Kidney capillary endothelial cell (primary cell): ENCODE data around the gene PROP1.
"Not testable (repeated sequence)": the region's sequence is repeated elsewhere in the genome, so short reads cannot be mapped to it uniquely, and the experiment has no call there.

Experiments
- DNase-seq: peaks from one replicate; pipeline ENCODE4 v3.0.0-alpha.2; 2018; ENCODE audit warnings: low spot score

PROP1 gene

GRCh38 chr5:177995691-177996595, at the start of gene PROP1:
Gene PROP1, minus strand, starts transcription at chr5:177996242. Its CDS starts 309 bp downstream, at chr5:177995933.
- no peak for DNase-seq

GRCh38 chr5:178019379-178020030, 23.5 kb upstream of the PROP1 start:
- not testable (repeated sequence) for DNase-seq

- not testable (repeated sequence) for DNase-seq
Observed at GRCh38 chr5:178012758-178013157, 16.7 kb upstream of the PROP1 start.

DNA sequence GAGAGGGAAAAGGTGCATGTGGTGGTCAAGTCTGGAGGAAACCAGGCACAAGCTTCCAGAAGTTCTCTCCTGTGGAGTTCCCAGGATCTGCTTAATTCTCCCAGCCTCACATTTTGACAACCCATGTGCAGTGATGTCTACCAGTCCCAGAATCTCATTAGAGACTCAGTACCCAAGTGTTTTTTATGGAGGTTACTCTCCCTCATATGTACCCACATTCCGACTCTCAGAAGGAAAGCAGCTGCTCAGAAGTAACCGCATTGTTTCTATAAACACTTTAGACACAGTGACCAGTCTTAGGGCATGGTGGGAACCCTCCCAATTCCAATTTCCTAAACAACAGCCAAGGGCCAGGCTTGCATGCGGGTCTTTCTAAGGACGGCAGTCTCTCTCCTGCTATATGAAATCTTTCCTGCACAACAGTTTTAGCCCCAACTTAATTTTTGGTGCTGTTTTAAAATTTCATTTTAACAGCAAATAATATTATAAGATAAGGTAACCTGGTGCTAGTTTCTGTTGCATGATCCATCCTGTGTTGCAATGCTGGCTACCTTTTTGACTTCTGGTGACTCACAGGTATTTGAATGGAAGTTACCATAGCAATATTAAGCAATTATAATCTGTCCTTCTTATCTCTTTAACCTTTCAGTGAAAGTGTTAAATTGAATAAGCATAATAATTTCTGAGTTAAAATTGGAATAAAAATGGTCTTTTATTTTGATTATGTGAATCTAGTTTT, 15.9 kb upstream of the PROP1 start:
- DNase-seq = not testable (repeated sequence)

- DNase-seq = not testable (repeated sequence)
Observed at GRCh38 chr5:178007272-178007671, 11.2 kb upstream of the PROP1 start.

DNA sequence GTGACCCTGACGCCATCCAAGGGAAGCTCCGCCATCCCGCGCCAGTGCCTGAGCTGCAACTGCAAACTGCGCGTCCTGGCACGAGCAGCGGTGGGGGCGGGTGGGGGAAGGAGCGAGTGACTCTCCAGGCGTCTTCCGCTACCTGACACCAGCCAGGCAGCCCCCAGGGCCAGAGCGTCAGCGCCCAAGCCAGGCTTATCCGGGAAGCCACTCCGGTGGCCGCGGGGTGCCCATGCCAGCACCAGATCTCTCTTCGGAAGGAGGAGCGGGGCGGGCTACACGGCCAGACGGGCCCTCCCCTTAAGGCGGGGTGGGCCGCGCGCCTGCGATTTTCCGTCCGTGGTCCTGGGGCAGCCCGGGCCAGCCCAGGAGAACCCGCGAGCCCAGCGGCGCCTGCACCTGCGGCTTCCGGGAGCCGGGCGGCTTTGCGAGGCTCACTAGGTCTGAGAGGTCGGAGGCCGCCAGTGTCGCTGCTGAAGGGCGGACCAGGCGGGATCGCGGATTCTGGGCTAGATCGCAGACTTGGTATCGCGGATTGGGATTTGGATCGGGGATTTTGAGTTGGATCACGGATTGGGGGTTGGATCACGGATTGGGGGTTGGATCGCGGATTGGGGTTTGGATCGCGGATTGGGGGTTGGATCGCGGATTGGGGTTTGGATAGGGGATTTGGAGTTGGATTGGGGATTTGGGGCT, 10.6 kb upstream of the PROP1 start:
- not testable (repeated sequence) for DNase-seq

DNA sequence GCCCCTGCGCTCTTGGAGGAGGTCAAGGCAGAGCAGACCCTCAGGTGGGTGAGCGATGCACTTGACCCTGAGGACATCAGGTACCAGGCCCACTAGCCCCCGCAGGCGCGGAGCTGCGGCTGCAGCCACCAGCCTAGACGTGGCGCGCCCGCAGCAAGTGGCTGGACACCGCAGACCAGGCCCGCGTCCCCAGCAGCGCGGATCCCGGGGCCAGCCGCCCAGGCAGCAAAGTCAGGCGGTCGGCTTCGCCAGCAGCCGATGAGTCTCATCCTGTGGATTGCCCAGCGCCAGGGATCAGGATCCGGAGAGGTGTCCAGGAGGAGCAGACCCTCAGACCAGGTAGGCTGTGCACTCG, 10.1 kb upstream of the PROP1 start:
- not testable (repeated sequence) for DNase-seq

DNA sequence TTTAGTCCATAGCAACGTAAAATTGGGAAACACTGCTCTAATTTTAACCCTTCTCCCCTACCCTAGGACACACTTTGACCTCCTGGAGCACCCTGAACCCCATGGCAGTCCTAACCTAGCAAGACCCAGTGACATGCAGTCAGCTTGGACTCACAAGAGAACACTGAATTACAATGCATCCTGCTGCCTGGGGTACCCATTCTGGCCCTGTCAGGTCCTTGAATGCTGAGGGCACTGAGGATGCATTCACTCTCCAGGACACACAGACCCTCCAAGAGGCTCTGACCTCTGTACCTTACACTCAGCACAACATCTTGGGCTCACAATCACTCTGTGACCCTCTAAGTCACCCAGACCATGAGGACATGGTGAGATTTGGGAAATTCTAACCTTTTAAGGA, 1.8 kb upstream of the PROP1 start:
- DNase-seq = no peak

DNA sequence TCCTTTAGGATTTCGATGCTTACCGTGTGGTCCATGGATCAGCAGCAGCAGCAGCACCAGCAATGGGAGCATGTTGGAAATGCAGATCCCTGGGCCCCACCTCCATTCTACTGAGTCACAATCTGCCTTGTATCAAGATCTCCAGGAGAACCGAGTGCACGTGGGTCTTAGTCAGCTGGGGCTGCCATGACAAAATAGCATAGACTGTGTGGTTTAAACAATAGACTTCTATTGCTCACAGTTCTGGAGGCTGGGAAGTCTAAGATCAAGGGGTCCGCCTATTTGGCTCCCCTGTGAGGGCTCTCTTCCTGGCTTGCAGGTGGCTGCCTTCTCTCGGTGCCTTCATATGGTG, 1.3 kb upstream of the PROP1 start:
- no peak for DNase-seq

DNA sequence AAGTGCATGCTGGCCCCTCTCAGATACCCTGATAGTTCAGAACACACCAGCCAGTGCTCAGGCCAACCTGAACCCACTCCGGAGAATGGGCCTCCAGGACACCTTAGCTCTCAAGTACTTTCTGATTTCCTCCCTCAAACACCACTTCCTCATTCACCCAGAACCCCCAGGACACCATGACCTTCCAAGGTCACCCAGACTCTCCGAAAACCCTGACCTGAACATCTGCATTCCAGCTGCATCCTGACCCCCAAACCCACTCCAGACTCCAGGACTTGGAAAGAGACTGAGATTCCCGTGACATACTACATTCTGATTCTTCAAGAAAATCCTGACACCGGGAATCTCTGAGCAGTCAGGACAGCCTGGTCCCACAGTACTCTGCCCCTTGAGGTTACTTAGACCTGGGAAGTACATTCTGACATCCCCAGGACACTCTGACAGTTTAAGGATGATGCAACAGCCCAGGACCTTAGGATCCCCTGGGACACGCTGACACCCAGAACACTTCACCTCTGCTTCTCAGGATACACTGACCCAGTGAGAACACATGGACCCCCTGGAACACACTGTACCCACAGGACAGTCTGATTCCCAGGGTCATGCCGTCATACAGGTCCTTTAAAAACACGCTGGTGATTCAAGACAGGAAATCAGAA, 747 bp upstream of the PROP1 start:
- DNase-seq = no peak

- DNase-seq = no peak
Observed at GRCh38 chr5:177994561-177995190, 1.4 kb downstream of the PROP1 start.

DNA sequence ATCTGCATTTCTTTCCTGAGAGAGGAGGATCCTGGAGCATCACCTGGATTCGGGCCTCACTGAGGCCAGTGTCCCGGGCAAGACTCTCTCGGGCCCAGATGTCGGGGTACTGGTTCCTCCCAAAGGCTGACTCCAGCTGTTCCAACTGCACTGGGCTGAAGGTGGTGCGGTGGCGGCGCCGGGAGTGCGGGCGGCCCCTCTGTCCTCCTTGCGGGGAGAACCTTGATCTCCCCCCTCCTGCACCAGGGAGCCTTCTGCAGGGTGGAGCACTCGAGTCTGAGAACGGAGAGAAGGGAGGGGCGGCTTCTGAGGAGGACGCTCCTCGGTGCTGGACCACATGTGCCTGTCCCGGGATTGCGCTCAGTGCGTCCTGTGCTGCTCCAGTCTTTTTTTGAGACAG, 2.0 kb downstream of the PROP1 start:
- no peak for DNase-seq

DNA sequence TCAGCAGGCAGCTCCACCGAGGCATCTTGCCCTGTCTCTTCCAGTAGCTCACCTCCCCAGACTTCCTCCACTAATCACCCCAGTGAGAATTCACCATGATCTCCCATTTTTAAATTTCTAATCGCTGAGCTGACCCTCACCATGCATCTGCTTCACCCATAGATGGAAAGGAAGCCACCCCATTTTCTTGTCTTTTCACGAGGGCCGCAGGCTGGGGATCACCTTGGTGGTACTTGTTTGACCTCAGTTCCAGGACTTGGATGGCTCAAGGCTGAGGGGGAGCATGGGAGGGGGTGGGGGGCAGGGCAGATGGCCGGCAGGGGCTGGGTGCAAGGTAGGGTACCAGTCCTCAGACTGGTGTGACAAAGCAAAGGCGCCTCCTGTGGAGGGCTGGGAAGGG, 3.6 kb downstream of the PROP1 start:
- no peak for DNase-seq

DNA sequence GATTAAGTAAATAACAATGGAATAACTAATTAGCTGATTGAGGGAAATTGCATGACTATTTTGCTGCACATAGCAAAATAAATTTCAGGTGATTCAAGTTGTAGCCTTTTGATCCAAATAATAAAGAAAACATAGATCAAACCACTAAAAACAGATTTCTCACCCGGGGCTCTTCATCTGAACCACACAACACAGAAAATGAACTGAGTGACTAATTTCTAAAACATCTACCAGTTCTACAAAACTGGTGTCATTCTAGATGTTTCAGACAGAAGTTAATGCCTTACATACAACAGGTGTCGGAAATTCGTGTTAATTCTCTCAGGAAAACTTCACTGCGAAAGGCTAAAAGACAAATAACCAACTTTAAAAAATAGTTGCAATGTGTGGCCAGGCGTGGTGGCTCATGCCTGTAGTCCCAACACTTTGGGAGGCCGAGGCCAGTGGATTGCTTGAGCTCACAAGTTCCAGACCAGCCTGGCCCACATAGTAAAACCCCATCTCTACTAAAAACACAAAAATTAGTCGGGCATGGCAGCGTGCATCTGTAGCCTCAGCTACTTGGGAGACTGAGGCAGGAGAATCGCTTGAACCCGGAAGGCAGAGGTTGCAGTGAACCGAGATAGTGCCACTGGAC, 6.9 kb downstream of the PROP1 start:
- no peak for DNase-seq

GRCh38 chr5:177987326-177987725, 8.7 kb downstream of the PROP1 start:
- no peak for DNase-seq

- DNase-seq = no peak
Observed at GRCh38 chr5:177985430-177986040, 10.5 kb downstream of the PROP1 start.

GRCh38 chr5:177984584-177985206, 11.3 kb downstream of the PROP1 start:
- no peak for DNase-seq

- no peak for DNase-seq
Observed at GRCh38 chr5:177983763-177984583, 12.1 kb downstream of the PROP1 start.

DNA sequence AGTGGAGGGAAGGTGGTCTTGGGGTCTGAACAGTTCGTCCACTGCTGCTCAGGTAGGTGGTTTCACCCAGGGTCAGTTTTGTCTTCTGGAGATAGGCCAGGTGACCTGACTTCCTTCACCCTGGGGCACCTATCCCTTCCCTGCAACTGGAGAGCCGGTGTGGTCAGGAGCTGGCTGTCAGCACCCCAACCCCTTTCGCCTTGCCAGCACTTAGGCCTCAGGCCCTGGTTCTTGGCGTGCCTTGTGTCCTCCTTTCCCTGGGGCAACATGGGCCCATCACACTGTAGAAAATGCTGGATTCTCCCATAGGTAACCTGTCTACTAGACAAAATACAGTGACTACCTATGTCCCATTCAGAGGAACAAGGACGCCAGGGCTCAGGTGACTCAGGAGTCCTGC, 13.1 kb downstream of the PROP1 start:
- no peak for DNase-seq
